HEK293T (cell line): ENCODE measurements around the gene FAT2.

Experiments used
- CTCF ChIA-PET: fragments of 350-600 bp; formaldehyde crosslinking; extraction: SDS; loops from one replicate; lab custom pipeline; 2021; ENCODE audit warnings: antibody characterized with exemption, inconsistent platforms; lab: Yijun Ruan, JAX
- POLR2A ChIA-PET: fragments of 350-600 bp; formaldehyde crosslinking; extraction: SDS; loops from one replicate; lab custom pipeline; 2020; ENCODE audit warnings: antibody characterized with exemption, inconsistent platforms; lab: Yijun Ruan, JAX
- DNase-seq: peaks from one replicate; pipeline ENCODE4 v3.0.0; 2012; ENCODE audit warnings: mixed read lengths; ENCODE audit errors: extremely low spot score
- ARNT ChIP-seq: fragments of 450-650 bp; IDR thresholded peaks from 2 replicates; pipeline ENCODE4 v1.6.1; 2017; ENCODE audit warnings: mild to moderate bottlenecking
- BHLHE40 ChIP-seq: fragments of 450-650 bp; IDR thresholded peaks from 2 replicates; pipeline ENCODE4 v1.6.1; 2016; ENCODE audit warnings: mild to moderate bottlenecking, moderate library complexity, borderline replicate concordance
- CTBP1 ChIP-seq: fragments of 450-650 bp; IDR thresholded peaks from 2 replicates; pipeline ENCODE4 v1.6.1; 2016; ENCODE audit warnings: borderline replicate concordance
- ELF4 ChIP-seq: fragments of 450-650 bp; IDR thresholded peaks from 2 replicates; pipeline ENCODE4 v1.6.1; 2017; ENCODE audit warnings: antibody characterized with exemption
- FOXA1 ChIP-seq: fragments of 450-650 bp; IDR thresholded peaks from 2 replicates; pipeline ENCODE4 v1.6.1; 2016; ENCODE audit warnings: mild to moderate bottlenecking
- FOXK2 ChIP-seq: fragments of 450-650 bp; IDR thresholded peaks from 2 replicates; pipeline ENCODE4 v1.6.1; 2016; ENCODE audit warnings: mild to moderate bottlenecking
- FOXM1 ChIP-seq: fragments of 450-650 bp; IDR thresholded peaks from 2 replicates; pipeline ENCODE4 v1.6.1; 2017; ENCODE audit warnings: mild to moderate bottlenecking, borderline replicate concordance
- HDGF ChIP-seq: fragments of 450-650 bp; IDR thresholded peaks from 2 replicates; pipeline ENCODE4 v1.6.1; 2017; ENCODE audit warnings: antibody characterized with exemption, borderline replicate concordance
- L3MBTL2 ChIP-seq: fragments of 450-650 bp; conservative IDR thresholded peaks from 2 replicates; pipeline ENCODE4 v1.6.1; 2016; ENCODE audit warnings: mild to moderate bottlenecking
- LEF1 ChIP-seq: fragments of 450-650 bp; IDR thresholded peaks from 2 replicates; pipeline ENCODE4 v1.6.1; 2017; ENCODE audit warnings: mild to moderate bottlenecking, borderline replicate concordance
- NFRKB ChIP-seq: fragments of 450-650 bp; IDR thresholded peaks from 2 replicates; pipeline ENCODE4 v1.6.1; 2016; ENCODE audit warnings: mild to moderate bottlenecking, moderate library complexity
- SP1 ChIP-seq: fragments of 450-650 bp; IDR thresholded peaks from 2 replicates; pipeline ENCODE4 v1.6.1; 2017
- SUZ12 ChIP-seq: fragments of 450-650 bp; IDR thresholded peaks from 2 replicates; pipeline ENCODE4 v1.6.1; 2016; ENCODE audit warnings: mild to moderate bottlenecking
- TARDBP ChIP-seq: fragments of 450-650 bp; IDR thresholded peaks from 2 replicates; pipeline ENCODE4 v1.6.1; 2016
- ZNF384 ChIP-seq: fragments of 450-650 bp; IDR thresholded peaks from 2 replicates; pipeline ENCODE4 v1.6.1; 2016
- TF ChIP-seq, protein P1 (sequence below): fragments of 450-650 bp; IDR thresholded peaks from 2 replicates; pipeline ENCODE4 v1.6.1; 2016

The FAT2 gene, protein sequence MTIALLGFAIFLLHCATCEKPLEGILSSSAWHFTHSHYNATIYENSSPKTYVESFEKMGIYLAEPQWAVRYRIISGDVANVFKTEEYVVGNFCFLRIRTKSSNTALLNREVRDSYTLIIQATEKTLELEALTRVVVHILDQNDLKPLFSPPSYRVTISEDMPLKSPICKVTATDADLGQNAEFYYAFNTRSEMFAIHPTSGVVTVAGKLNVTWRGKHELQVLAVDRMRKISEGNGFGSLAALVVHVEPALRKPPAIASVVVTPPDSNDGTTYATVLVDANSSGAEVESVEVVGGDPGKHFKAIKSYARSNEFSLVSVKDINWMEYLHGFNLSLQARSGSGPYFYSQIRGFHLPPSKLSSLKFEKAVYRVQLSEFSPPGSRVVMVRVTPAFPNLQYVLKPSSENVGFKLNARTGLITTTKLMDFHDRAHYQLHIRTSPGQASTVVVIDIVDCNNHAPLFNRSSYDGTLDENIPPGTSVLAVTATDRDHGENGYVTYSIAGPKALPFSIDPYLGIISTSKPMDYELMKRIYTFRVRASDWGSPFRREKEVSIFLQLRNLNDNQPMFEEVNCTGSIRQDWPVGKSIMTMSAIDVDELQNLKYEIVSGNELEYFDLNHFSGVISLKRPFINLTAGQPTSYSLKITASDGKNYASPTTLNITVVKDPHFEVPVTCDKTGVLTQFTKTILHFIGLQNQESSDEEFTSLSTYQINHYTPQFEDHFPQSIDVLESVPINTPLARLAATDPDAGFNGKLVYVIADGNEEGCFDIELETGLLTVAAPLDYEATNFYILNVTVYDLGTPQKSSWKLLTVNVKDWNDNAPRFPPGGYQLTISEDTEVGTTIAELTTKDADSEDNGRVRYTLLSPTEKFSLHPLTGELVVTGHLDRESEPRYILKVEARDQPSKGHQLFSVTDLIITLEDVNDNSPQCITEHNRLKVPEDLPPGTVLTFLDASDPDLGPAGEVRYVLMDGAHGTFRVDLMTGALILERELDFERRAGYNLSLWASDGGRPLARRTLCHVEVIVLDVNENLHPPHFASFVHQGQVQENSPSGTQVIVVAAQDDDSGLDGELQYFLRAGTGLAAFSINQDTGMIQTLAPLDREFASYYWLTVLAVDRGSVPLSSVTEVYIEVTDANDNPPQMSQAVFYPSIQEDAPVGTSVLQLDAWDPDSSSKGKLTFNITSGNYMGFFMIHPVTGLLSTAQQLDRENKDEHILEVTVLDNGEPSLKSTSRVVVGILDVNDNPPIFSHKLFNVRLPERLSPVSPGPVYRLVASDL (N-terminal part only)

DNA sequence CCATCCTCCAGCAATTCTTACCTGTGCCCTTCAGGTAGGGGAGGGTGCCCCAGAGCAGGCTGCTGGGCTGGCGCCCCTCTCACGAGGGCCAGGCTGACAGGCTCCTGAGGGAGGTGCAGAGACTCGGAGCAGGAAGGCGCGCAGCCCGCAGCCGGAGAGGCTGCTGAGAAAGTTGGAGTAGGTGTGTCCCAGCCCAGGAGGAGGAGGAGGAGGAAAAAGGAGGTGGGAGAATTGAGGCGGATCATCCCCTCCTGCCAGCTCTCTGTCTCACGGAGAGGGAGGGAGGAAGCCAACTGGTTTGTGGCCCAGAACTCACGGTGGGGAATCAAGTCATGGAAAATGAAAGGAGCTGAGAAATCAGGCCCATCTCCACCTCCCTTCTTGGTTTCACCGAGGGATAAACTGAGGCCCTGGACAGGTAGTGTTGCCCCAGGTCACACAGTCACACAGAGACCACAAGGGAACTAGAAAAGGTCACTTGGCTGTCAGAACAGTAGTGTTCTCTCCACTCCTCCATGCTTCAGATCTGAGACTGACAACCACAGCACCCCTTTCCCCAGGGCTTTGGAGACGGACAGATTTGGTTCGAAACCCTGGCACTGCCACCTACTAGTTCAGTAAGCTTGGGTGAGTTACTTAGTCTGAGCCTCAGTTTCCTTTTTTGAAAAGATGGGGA lies at the start of gene FAT2:
FAT2 (minus strand) TSS at position 188 of the 676 bp plus-strand sequence. CDS start 22,400 bp downstream, outside the sequence.
- POLR2A ChIA-PET, result no interaction called here
- CTCF ChIA-PET, result interaction anchor here (0.7 kb wide), 1 partner anchor 11 kb away, joined by 3 read pairs; no protein-coding TSS in a partner anchor
- DNase-seq, result no peak
- TF ChIP-seq NFRKB, result no peak
- TF ChIP-seq SP1, result no peak
- TF ChIP-seq ARNT, result no peak
- TF ChIP-seq CTBP1, result no peak
- no peak for TF ChIP-seq LEF1
- TF ChIP-seq FOXM1, result no peak
- TF ChIP-seq SUZ12, result no peak
- no peak for TF ChIP-seq L3MBTL2
- TF ChIP-seq ELF4, result no peak
- TF ChIP-seq ZNF384, result no peak
- TF ChIP-seq, protein P1, sequence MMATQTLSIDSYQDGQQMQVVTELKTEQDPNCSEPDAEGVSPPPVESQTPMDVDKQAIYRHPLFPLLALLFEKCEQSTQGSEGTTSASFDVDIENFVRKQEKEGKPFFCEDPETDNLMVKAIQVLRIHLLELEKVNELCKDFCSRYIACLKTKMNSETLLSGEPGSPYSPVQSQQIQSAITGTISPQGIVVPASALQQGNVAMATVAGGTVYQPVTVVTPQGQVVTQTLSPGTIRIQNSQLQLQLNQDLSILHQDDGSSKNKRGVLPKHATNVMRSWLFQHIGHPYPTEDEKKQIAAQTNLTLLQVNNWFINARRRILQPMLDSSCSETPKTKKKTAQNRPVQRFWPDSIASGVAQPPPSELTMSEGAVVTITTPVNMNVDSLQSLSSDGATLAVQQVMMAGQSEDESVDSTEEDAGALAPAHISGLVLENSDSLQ, result no peak

DNA sequence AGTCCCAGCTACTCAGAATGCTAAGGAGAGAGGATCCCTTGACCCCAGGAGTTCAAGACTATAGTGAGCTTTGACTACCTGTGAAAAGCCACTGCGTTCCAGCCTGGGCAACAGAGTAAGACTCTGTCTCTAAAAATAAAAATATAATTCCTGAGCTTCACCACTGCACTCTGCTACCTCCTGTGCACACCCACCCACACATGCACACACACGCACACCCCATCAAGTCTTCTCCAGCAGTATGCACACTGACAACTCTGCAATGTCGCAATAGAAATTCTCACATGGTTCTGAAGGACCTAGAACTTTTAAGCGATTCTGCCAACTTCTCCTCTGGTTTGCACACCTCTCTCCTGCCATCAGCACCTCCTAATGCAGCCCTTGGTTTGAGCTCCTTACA lies 47.5 kb upstream of the FAT2 start:
- no peak for DNase-seq
- ChIA-PET CTCF (interaction anchor here (0.6 to 2.0 kb wide), 4 partner anchors 14 to 290 kb away, joined by 3 to 9 read pairs (median 3); no protein-coding TSS in a partner anchor), POLR2A (no interaction called here)
- no peak for TF ChIP-seq NFRKB
- TF ChIP-seq FOXM1, result no peak
- TF ChIP-seq, protein P1, result no peak
- TF ChIP-seq SUZ12, result no peak
- no peak for TF ChIP-seq ARNT
- no peak for TF ChIP-seq ELF4
- TF ChIP-seq ZNF384, result no peak
- no peak for TF ChIP-seq BHLHE40
- no peak for TF ChIP-seq FOXK2
- no peak for TF ChIP-seq L3MBTL2
- TF ChIP-seq LEF1, result no peak
- no peak for TF ChIP-seq HDGF
- no peak for TF ChIP-seq SP1
- no peak for TF ChIP-seq CTBP1
- TF ChIP-seq TARDBP, result no peak
- TF ChIP-seq FOXA1, result no peak

DNA sequence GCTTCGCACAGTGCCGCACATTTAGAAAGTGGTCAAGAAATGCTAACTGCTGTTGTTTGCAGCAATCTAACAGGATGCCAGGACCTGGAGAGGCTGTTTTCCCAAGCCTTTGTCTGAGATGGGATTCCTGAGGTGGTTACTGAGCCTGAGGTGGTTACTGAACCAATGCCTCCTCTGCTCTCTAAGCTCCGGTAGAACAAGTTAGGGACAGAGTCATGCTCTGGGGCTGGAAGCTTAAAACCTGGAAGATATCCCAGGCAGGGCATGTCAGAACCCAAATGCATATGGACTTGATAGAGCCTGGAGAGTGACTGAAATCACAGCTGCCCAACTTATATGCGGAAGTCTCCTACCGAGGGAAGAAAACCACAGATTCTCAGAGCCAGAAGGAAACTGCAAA lies 46.5 kb upstream of the FAT2 start:
- no peak for DNase-seq
- ChIA-PET CTCF (interaction anchor here (1.5 to 2.0 kb wide), 2 partner anchors 15 to 103 kb away, joined by 3 to 9 read pairs; no protein-coding TSS in a partner anchor), POLR2A (no interaction called here)
- TF ChIP-seq L3MBTL2 (no peak), NFRKB (no peak), FOXM1 (no peak), FOXA1 (no peak), CTBP1 (no peak), FOXK2 (no peak), SUZ12 (no peak), BHLHE40 (no peak), SP1 (no peak)
- TF ChIP-seq, protein P1, result no peak

DNA sequence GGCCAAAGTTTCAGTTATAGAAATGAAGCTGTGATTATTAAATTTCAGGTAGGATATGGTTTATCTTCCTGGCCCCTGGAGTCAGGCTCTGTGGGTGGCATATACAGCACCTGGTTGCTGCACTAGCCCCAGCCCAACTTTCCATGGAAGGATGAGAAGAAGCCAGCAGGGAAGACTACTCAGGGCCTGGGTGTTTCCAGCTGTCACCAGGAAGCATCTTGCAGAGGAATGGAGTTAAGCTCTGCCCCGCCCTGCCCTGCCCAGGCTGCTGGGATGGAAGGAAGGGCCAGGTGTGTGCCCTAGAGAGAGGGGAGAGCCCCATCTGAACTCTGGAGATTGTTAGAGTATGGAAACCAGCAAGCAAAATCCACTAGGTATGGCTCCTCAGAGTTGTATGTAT lies 42.8 kb upstream of the FAT2 start:
- ChIA-PET POLR2A (no interaction called here), CTCF (interaction anchor here (2.5 kb wide), 1 partner anchor 18 kb away, joined by 10 read pairs; no protein-coding TSS in a partner anchor)
- TF ChIP-seq FOXK2 (no peak), ARNT (no peak), CTBP1 (no peak)
- no peak for DNase-seq

DNA sequence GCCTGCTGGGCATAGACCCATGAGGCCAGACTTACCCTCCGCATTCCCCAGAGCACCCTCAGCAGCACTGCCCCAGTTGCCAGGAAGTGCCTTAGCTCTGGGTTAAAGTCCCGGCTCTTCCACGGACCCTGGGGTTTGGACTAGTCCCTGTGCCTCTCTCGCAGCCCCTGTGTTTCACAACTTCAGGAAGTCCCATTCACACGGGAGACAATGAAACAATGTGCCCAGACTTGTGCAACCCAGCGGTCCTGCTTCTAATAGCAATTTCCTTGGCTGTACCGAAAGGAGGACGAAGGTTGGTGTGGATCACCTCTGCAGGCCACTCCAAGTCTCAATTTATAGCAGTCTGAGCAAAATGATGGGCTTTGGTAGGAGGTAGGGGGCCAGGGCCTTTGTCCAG lies 41.8 kb upstream of the FAT2 start:
- TF ChIP-seq TARDBP (no peak), CTBP1 (no peak)
- CTCF ChIA-PET, result interaction anchor here (2.5 kb wide), 1 partner anchor 19 kb away, joined by 10 read pairs; no protein-coding TSS in a partner anchor
- POLR2A ChIA-PET, result no interaction called here
- no peak for DNase-seq
